Naive thymus-derived CD8-positive, alpha-beta T cell (primary cell): ENCODE measurements around the gene CR1. TPM values are rescaled to one million over a fixed set of nuclear protein-coding genes. Genes with fewer than 3 reads are reported as not detected.
A peak's percentile ranks its signal among the peaks of the same experiment; 100 is the strongest.
"Not testable (repeated sequence)": the region's sequence is repeated elsewhere in the genome, so short reads cannot be mapped to it uniquely, and the experiment has no call there.

Experiments used
- ATAC-seq, 2 donors: fragments of 150-1000 bp; cut with Tn5 transposase in 1 of 2; sonication (Bioruptor Pico), chemical (Tn5 transposase) in 1 of 2; 1 replicate in 1 of 2; 2 replicates in 1 of 2; pipeline ENCODE4 v1.10.0; 2021; ENCODE audit warnings: mild to moderate bottlenecking in 2 of 2, moderate library complexity in 2 of 2
- POLR2A ChIA-PET: fragments of 350-600 bp; sonication (Branson Sonifier 250); formaldehyde crosslinking; loops from one replicate; lab custom pipeline; 2021; ENCODE audit warnings: antibody characterized with exemption; lab: Charles Lee
- DNase-seq, 10 donors: peaks; one replicate each; pipeline versions ENCODE4 v3.0.0 to v3.0.0-alpha.2; 2020 to 2022
- H3K27ac Mint-ChIP-seq, 10 donors: one replicate each; pipeline ENCODE4 v1.8.0; 2020 to 2022; ENCODE audit warnings: mild to moderate bottlenecking in 10 of 10, mixed read lengths in 10 of 10, moderate library complexity in 4 of 10, inconsistent platforms in 1 of 10
- H3K27me3 Mint-ChIP-seq, 5 donors: one replicate each; pipeline ENCODE4 v1.8.0; 2021 to 2022; ENCODE audit warnings: mixed read lengths in 5 of 5
- H3K36me3 Mint-ChIP-seq, 3 donors: one replicate each; pipeline ENCODE4 v1.8.0; 2020 to 2022; ENCODE audit warnings: mixed read lengths in 3 of 3, mild to moderate bottlenecking in 2 of 3, inconsistent platforms in 1 of 3
- H3K4me1 Mint-ChIP-seq, 4 donors: one replicate each; pipeline ENCODE4 v1.8.0; 2021 to 2022; ENCODE audit warnings: mixed read lengths in 4 of 4
- H3K4me3 Mint-ChIP-seq, 10 donors: one replicate each; pipeline ENCODE4 v1.8.0; 2020 to 2022; ENCODE audit warnings: mild to moderate bottlenecking in 10 of 10, mixed read lengths in 10 of 10, moderate library complexity in 6 of 10, inconsistent platforms in 1 of 10
- H3K9me3 Mint-ChIP-seq, 9 donors: one replicate each; pipeline ENCODE4 v1.8.0; 2020 to 2022; ENCODE audit warnings: mixed read lengths in 9 of 9, mild to moderate bottlenecking in 3 of 9, inconsistent platforms in 1 of 9, moderate library complexity in 1 of 9
- polyA plus RNA-seq, 3 donors: library from polyadenylated mRNA; unstranded; fragments of 300-500 nt; fragmentation: Illumina TruSeq; gene quantifications; one replicate each; pipeline ENCODE4 v1.2.3, GENCODE V29; 2021
- total RNA-seq, 8 experiments: library from RNA in 2 of 8; stranded (reverse) in 2 of 8; gene quantifications; one replicate each; pipeline ENCODE4 v1.2.3 and lab custom pipeline; 2021 to 2026

The CR1 gene
- total and polyA plus RNA-seq, 5 experiments from 2014 or later: 0.81 to 5.1 (median 3.1) TPM

DNA sequence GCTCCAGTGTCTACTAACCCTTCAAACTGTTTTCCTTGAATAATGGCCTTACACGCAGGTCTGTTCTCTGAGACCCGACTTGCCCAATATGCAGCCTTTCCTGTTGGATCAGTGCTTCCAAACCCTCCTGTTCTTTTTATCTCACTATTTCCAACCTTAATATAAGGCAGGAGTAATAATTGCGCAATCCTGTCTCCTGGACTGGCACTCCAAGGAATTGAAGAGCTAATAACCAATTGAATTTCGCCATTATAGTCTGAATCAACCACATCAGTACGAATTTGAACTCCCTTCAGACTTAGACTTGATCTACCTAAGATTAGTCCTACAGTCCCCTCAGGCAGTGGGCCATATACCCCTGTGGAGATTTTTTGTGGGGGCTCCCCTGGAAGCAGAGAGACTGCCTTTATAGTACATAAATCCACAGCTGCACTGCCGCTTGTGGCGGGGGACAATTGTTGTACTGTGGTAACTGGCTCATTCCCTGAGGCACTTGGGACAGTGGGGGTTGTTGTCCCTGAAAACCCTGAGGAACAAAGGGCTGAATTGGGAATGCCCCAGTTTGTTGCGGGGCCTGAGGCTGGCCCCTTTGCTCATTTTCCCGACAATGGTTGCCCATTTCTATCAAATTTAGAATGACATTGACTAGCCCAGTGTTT is 142.7 kb downstream of the CR1 start:
- H3K4me3 Mint-ChIP-seq, H3K4me1 Mint-ChIP-seq, H3K36me3 Mint-ChIP-seq, H3K9me3 Mint-ChIP-seq, POLR2A ChIA-PET, ATAC-seq, H3K27ac Mint-ChIP-seq, DNase-seq: not testable (repeated sequence)
- peaks cover 16 to 40% (median 18%) of the 10 kb centered on the region in 5 donors for H3K27me3 Mint-ChIP-seq

- H3K27ac Mint-ChIP-seq, H3K36me3 Mint-ChIP-seq, DNase-seq, H3K4me3 Mint-ChIP-seq, H3K4me1 Mint-ChIP-seq, POLR2A ChIA-PET, H3K9me3 Mint-ChIP-seq: not testable (repeated sequence)
- H3K27me3 Mint-ChIP-seq: peaks cover 19 to 40% (median 20%) of the 10 kb centered on the region in 5 donors
- peak in 1 of 2 donors; percentile 54 for ATAC-seq
Measured at GRCh38 chr1:207639362-207639761, 143.4 kb downstream of the CR1 start.

- H3K4me1 Mint-ChIP-seq: peaks cover 6 to 14% (median 8%) of the 10 kb centered on the region in 4 donors
- no peaks in the 10 kb centered on the region for H3K9me3 Mint-ChIP-seq
- peaks cover 17 to 24% (median 20%) of the 10 kb centered on the region in 5 donors for H3K27me3 Mint-ChIP-seq
- peaks cover 0 to 2% (median 0%) of the 10 kb centered on the region in 3 donors for H3K36me3 Mint-ChIP-seq
- ATAC-seq (no peak), DNase-seq (no peak)
- H3K27ac Mint-ChIP-seq: no peak overlapping the region
- peak overlapping the region; percentile 72 to 90 (median 80) for H3K4me3 Mint-ChIP-seq
- POLR2A ChIA-PET: no interaction called here
Measured at GRCh38 chr1:207644166-207644851, 148.4 kb downstream of the CR1 start.

- H3K27ac Mint-ChIP-seq: no peak within 1 kb of the TSS
Measured at GRCh38 chr1:207644852-207645634, 149.1 kb downstream of the CR1 start, which contains the start of gene CR1L. CR1L (plus strand) TSS chr1:207645133; CDS start chr1:207645234, 101 bp downstream.

DNA sequence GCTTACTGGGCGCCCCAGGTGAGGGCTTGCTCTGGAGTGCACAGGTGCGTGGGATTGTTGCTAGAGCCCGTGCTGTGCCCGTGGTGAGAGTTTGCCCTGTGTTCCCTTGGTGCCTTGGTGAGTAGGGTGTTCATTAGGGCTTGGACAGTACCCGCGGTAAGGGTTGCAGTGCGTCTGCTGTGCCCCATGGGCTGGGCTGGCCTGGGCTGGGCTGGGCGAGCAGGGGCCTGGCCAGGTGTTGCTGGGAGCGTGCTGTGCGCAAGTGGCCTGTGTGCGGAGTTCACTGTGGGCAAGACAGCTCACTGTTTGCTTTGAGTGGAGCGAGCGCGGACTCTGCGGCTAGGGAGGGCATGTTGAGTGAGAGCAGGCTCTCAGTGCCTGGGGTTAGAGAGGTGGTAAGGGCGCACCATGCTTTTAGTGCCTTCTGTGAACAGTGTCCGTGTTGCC is 149.7 kb downstream of the CR1 start:
- no peak overlapping the region for H3K27ac Mint-ChIP-seq
- peaks cover 14 to 22% (median 18%) of the 10 kb centered on the region in 5 donors for H3K27me3 Mint-ChIP-seq
- no peak for ATAC-seq
- POLR2A ChIA-PET: no interaction called here
- DNase-seq: peak in 1 of 10 donors; percentile 1
- peak overlapping the region; percentile 75 to 90 (median 80) for H3K4me3 Mint-ChIP-seq
- peaks cover 0 to 2% (median 0%) of the 10 kb centered on the region in 3 donors for H3K36me3 Mint-ChIP-seq
- peaks cover 6 to 14% (median 8%) of the 10 kb centered on the region in 4 donors for H3K4me1 Mint-ChIP-seq
- H3K9me3 Mint-ChIP-seq: no peaks in the 10 kb centered on the region

More at GRCh38 chr1:207644852-207645634, 149.1 kb downstream of the CR1 start, which contains the start of gene CR1L:
- peak; percentile 55 to 85 (median 72) for DNase-seq
- H3K36me3 Mint-ChIP-seq: peaks cover 0 to 2% (median 0%) of the 10 kb centered on the region in 3 donors
- H3K4me3 Mint-ChIP-seq: peak within 1 kb of the TSS; percentile 75 to 90 (median 80)
- POLR2A ChIA-PET: no interaction called here
- H3K4me1 Mint-ChIP-seq: peaks cover 6 to 14% (median 8%) of the 10 kb centered on the region in 4 donors
- peaks cover 14 to 19% (median 18%) of the 10 kb centered on the region in 5 donors for H3K27me3 Mint-ChIP-seq
- no peaks in the 10 kb centered on the region for H3K9me3 Mint-ChIP-seq
- ATAC-seq: peak; percentile 99

DNA sequence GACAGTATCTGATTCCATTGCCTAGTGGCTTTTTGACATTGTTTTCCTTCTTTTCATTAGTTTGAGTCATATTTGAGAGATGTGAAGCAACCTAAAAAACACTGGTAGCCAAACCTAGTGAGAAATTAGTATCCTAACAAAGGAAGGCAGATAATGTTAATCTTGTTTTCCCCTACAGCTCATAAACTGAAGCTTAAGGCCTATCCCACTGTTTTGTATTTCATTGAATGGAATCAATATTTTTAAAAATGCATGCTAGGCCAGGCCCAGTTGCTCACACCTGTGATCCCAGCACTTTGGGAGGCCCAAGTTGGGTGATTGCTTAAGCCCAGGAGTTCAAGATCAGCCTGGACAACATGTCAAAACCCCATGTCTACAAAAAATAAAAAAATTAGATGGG is 150.2 kb downstream of the CR1 start:
- POLR2A ChIA-PET: no interaction called here

DNA sequence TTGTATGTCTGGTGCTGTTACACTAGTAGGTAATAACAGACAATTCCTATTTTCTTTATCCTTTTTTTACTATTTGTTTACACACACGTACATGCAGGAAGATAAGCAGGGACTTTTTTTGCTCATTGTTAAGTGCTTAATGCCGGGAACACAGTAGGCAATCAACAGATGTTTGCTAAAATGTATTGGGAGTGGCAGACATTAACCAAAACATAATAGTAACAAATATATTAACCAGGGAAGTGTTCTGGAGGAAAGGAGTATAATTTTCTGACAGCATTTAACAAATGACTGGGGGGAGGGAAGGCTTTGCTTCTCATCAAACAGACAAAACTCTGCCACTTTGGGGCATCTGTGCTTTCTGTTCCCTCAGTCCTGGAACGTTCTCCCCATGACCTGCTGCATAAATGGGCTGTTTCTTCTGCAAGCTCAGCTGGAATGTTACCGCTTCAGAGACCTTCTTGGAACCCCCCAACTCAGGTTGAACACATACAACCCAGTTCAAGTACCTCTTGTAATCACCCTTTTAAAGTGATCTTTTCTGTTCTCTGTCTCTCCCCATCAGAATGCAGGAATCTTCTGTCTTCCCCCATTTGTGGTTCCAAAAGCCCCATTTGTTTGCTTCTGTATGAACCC is 151.1 kb downstream of the CR1 start:
- no peak for DNase-seq
- Mint-ChIP-seq H3K36me3 (no peaks in the 10 kb centered on the region), H3K9me3 (no peaks in the 10 kb centered on the region), H3K4me1 (peaks cover 6 to 14% (median 8%) of the 10 kb centered on the region in 4 donors), H3K27ac (no peak overlapping the region), H3K4me3 (peak overlapping the region in 3 of 10 donors; percentile 9 to 56 (median 26)), H3K27me3 (peaks cover 13 to 19% (median 16%) of the 10 kb centered on the region in 5 donors)
- POLR2A ChIA-PET: no interaction called here
- no peak for ATAC-seq

More for the DNA sequence above, 150.2 kb downstream of the CR1 start:
- no peak for DNase-seq
- peaks cover 0 to 2% (median 0%) of the 10 kb centered on the region in 3 donors for H3K36me3 Mint-ChIP-seq
- H3K4me1 Mint-ChIP-seq: peaks cover 6 to 14% (median 8%) of the 10 kb centered on the region in 4 donors
- H3K9me3 Mint-ChIP-seq: no peaks in the 10 kb centered on the region
- H3K27ac Mint-ChIP-seq: no peak overlapping the region
- peak overlapping the region in 9 of 10 donors; percentile 49 to 87 (median 77) for H3K4me3 Mint-ChIP-seq
- peaks cover 14 to 22% (median 18%) of the 10 kb centered on the region in 5 donors for H3K27me3 Mint-ChIP-seq
- no peak for ATAC-seq

GRCh38 chr1:207647671-207648333 is 151.8 kb downstream of the CR1 start:
- H3K27me3 Mint-ChIP-seq: peaks cover 6 to 14% (median 9%) of the 10 kb centered on the region in 5 donors
- ATAC-seq (no peak), DNase-seq (no peak)
- H3K36me3 Mint-ChIP-seq: no peaks in the 10 kb centered on the region
- H3K9me3 Mint-ChIP-seq: no peaks in the 10 kb centered on the region
- POLR2A ChIA-PET: no interaction called here
- H3K4me3 Mint-ChIP-seq: no peak overlapping the region
- no peak overlapping the region for H3K27ac Mint-ChIP-seq
- peaks cover 6 to 14% (median 8%) of the 10 kb centered on the region in 4 donors for H3K4me1 Mint-ChIP-seq

- Mint-ChIP-seq H3K36me3 (no peaks in the 10 kb centered on the region), H3K27me3 (peaks cover 6 to 10% (median 8%) of the 10 kb centered on the region in 5 donors), H3K27ac (no peak overlapping the region), H3K9me3 (no peaks in the 10 kb centered on the region), H3K4me3 (no peak overlapping the region), H3K4me1 (peaks cover 6 to 14% (median 8%) of the 10 kb centered on the region in 4 donors)
- POLR2A ChIA-PET: no interaction called here
- DNase-seq: no peak
- no peak for ATAC-seq
Measured at GRCh38 chr1:207648334-207649209, 152.6 kb downstream of the CR1 start.

DNA sequence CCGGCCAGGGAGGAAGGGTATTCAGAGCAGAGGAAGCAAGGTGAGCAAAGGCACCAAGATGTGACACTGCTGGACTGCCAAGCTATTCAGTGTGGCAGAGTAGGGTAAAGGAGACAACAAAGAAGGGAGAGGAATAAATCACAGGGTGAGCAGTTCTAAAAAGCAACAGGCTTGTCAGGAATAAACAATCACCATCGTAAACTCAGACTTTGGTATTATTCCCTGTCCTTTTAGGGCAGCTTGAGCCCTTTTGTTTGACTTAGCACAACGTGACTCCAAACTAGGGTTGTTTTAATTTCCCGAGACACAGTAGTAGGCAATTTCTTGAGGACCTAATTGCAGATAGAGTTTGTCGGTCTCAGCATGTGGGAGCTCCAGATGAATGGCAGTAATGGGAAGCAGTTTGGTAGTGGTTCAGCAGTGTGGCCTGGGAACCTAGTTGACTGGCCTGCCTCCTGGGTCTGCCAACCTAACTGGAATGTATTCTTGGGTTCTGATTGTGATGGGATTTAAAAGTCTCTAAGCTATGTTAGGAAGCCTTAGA is 153.3 kb downstream of the CR1 start:
- no peak overlapping the region for H3K4me3 Mint-ChIP-seq
- H3K27ac Mint-ChIP-seq: no peak overlapping the region
- H3K9me3 Mint-ChIP-seq: no peaks in the 10 kb centered on the region

More for the DNA sequence above, 153.3 kb downstream of the CR1 start:
- no peaks in the 10 kb centered on the region for H3K36me3 Mint-ChIP-seq
- ATAC-seq: no peak
- POLR2A ChIA-PET: no interaction called here
- peaks cover 3 to 11% (median 5%) of the 10 kb centered on the region in 4 donors for H3K4me1 Mint-ChIP-seq
- H3K27me3 Mint-ChIP-seq: peaks cover 3 to 8% (median 5%) of the 10 kb centered on the region in 5 donors
- no peak for DNase-seq
